ENCODE results near the gene MAT2A.
"Not testable (repeated sequence)": the region's sequence is repeated elsewhere in the genome, so short reads cannot be mapped to it uniquely, and the experiment has no call there.

Gene MAT2A

DNA sequence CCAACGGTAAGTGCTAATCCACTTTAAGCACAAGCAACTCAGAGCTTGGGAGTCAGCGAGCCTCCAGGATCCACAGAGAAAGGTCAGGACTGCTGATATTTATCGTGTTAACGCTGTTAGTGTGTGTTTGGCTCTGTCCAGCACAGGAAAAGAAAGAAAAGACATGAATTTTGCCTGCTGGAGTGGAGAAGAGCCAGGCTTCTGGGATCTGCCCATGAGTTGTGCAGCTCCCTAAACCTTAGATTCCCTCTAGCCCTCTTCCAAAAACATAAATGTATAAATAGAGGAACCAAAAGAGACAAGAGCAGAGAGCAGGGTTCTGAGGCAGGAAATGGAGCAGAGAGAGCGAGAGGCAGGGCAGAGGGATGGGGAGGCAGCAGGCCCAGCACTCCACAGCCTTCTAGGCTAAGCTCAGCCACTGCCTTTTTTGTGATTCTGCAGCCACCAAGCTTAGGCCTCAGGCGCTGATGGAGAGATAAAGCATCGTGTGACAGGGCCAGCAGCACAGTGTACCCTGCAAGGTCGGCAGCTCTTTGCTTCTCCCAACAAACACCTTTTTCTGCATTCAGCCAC lies 14.5 kb upstream of the MAT2A start:
- no peak for DNase-seq

DNA sequence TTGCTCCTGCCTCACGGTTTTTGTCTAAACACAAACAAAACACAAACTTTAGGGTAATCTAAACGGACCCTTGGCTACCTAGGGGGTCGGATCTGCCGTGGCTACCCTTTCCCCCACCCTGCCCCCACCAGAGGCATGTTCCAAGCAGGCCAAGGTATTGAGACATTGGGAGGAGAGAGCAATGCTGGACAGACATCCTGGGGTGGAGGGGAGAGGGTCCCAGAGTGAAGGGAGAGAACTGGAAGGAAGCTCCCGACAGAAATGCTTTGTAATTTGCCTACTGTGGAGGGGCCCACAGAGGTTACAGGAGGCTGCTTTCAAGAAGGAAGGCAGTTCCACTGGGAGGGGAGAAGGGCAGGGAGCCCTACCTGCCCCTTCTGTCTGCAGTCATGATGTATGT lies 13.9 kb upstream of the MAT2A start:
- no peak for DNase-seq

DNA sequence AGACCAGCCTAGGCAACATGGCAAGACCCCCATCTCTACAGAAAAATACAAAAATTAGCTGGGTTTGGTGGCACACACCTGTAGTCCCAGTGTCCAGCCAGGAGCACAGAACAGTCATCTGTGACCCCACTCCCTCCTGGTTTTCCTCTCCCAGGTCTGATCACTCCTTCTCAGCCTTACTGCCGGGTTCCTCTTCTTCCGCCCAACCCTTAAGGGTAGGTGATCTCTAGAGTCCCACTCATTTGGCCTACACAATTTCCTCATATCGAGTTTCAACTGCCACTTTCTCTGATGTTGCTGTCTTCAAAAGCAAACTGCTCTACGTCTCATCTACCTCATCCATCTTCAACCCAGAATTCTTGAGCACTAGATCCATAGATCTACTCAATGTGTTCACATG lies 13.4 kb upstream of the MAT2A start:
- no peak for DNase-seq

DNA sequence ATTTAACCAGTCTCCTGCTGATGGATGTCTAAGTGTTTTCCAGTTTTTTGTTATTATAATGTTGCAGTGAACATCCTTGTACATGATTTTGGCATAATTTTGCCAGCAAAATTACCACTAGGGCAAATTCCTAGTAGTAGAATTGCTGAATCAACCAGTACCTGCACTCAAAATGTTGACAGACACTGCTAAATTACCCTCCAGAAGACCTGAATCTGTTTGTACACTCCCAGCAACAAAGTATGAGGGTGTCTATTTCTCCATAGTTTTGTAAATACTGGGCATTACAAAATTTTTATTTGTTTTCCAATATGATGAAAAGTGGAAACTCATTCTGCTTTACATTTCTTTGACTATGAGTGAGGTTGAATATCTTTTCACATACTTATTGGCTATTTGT lies 11.2 kb upstream of the MAT2A start:
- no peak for DNase-seq

DNA sequence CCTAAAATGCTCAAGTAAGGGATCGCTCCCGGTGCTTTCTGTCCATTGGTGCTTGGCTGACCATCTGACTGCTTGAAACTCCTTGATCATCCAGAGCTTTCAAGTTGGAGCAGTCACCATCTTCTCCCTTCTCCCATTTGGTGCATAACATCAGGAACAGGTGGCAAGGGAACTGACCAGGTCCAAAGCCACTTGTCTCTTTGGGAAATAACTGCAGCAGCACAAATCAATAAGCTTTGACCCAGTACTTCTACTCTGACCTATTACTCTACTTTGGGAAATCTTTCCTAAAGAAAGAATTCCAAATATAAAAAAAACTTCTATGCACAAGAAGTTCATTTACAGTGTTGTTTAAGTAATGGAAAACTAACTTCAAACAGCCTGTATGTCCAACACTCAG lies 10.6 kb upstream of the MAT2A start:
- no peak for DNase-seq

DNA sequence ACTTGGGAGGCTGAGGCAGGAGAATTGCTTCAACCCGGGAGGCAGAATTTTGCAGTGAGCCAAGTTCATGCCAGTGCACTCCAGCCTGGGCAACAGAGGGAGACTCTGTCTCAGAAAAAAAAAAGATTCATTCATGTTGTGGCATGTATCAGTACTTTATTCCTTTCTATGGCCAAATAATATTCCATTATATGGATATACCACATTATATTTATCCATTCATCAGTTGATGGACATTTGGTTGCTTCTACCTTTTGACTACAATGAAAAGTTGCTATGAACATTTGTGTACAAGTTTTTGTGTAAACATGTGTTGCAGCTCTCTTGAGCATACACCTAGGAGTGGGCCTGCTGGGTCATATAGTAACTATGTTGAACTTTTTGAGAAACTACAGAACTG lies 9.2 kb upstream of the MAT2A start:
- no peak for DNase-seq

DNA sequence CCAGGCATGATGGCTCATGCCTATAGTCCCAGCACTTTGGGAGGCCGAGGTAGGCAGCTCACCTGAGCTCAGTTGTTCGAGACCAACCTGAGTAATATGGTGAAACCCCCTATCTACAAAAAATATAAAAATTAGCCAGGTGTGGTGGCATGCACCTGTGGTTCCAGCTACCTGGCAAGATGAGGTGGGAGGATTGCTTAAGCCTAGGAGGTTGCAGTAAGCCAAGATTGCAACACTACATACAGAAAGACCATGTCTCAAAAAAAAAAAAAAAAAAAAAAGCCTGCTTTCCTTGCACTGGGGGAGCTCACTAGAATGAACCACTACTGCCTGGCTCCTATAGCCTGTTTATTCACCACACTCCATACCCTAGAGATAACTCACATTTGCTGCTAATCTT lies 7.4 kb upstream of the MAT2A start:
- no peak for DNase-seq

DNA sequence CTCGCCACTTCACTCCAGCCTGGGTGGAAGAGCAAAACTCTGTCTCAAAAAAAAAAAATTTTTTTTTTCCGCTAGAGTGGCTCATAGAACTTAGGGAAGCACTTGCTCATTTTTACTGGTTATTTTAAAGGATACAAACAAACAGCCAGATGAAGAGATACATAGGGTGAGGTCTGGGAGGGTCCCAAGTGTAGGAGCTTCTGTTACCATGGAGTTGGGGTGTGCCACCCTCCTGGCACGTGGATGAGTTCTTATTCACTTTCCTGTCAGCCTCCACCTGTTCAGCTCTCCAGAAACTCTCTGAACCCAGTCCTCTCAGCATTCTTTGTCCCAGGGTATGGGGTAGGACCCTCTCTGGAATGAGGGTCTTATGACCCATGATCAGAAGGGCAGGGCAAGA lies 4.9 kb upstream of the MAT2A start:
- DNase-seq = no peak

DNA sequence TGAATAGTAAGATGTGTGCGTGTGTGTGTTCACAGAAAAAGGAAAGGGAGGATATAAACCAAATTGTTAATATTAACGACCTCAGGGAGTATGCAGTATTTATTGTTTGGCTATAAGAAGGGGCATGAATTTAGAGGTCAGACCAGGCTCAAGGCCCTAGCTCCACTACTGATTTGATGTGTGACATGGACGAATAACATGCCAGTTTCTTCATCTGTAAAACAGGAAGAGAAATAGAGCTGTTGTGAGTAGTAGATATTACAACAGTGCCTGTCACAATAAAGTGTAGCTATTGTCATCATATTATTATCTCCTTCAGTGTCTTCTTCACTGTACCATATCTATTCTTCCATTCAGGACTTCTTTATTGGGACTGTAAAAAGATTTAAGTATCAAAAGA lies 4.1 kb upstream of the MAT2A start:
- DNase-seq = no peak

DNA sequence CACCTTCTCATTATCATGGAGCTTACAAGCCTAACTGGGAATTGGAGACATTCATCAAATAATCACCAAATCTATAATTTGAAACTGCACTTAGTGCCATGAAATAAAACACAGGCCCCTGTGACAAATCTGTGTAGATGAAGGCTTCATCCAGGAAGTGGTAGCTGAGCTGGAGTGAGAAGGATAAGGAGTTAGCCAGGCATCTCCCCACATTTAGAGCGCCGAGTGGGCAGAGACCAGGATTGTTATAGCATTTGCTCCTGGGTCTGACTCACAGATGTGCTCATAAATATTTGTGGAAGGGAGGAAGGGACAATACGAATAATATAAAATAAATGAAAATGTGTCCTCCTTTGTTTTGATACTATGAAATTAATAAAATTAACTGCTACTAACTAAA lies 2.5 kb upstream of the MAT2A start:
- DNase-seq = peak; percentile 76

DNA sequence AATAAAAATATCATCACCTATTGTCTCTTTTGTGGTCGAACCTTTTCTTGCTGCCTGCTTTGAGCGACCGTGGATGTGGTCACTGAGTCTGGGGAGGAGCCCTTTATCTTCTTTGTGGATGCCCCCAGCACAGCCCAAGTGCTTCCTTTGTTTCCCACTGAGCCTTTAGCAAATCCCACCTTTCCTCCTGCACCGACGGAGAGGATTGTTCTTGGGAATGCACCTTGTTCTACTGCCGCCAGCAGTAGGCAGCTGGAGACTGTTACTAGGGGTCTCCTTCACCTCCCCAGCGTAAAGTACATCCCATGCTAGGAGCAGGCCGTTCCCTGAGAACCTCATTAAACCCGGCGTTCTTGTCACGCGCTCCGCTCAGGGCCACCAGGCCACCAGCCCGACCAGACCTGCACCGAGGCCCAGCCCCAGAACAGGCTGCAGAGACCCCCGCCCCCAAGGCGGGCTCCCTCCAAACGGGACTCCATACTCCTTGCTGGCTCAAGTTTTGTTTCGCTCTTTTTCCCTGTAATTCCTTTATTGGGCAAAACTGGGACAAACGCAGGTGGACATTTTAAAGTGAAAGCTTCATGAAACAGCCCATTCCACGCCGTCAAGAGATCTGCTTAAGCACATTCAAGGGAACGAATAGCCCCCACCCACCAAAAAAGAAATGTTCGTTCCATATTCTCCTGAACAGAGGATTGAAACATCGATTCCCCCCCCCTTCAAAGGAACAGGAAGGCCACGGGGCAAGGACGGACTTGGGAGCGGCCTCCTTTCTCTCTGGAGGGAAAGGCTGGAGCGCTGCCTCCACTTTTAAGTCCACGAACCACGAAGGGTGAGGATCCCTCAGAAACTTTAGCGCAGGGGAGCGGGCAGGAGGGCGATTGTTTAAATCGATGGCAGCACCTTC lies 1.1 kb upstream of the MAT2A start:
- DNase-seq = peak; percentile 53

DNA sequence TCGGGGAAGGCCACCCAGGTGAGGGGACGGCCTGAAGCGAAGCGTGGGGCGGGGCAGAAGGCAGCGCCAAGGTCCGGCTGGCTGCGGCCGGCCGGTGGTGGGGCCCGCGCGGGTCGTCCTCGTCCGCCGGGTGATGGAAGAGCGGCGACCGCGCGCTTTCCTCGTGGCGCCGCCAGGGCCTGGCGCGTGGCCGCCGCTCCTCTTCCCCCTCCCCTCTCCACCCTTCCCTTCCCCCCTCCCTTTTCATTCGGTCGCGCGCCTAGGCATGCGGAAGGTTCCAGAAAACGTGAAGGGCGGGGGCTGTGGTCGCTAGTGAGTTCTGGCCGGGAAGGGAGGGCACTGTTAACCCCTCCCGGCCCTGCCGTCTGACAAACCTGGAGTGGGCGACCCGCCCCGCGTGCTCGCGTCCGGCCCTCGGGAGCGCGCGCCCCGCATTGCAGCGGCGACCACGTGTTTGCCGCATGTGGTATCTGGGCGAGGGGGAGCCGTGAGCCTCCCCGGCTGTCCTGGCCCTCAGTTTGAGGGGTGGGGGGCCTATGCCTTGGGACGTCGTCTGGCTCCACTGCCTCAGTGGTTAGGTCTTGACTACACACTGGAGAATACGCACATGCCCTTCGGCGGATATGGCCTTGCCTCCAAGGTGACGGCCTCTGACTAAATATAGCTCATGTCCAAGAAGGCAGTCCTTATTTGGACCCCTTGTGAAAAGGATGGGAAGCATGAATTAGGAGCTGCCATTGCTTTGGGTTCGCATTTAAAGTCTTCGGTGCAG lies 579 bp downstream of the MAT2A start:
- DNase-seq = peak; percentile 73

DNA sequence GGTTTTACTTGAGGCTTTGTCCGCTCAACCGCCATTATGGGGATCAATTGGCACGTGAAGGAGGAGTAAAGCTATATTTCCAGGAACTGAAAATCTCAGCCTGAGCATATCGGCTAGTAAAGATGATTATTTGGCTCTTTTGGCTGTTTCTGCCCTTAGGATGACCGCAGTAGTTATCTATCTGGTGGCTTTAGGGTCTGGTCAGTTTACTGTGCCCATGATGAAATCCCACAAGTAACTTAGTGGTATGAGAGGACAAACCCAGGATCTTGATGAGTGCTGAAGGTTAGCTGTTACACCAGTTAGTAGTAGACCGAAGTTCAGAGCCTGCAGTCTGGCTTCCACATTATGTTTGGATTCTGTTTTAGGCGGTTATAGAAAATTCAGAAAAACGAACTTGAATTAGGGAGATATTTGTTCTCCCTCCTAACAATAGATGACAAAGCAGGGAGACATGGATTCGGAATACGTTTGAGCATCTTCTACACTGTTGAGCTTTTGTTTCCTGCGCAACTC lies 1.2 kb downstream of the MAT2A start:
- DNase-seq = no peak

DNA sequence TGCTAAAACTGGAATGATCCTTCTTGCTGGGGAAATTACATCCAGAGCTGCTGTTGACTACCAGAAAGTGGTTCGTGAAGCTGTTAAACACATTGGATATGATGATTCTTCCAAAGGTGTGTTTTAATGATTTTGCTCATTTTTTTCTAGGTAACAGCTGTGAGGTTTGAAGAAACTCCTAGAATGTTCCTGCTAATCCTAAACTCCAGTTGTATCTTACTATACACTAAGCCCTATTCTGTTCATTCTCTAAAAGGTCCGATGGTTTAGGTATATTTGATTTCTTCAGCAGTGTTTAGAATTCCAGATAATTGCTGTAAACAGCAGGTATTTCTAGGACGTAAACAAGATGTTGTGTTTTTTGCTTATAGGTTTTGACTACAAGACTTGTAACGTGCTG lies 2.3 kb downstream of the MAT2A start:
- no peak for DNase-seq

DNA sequence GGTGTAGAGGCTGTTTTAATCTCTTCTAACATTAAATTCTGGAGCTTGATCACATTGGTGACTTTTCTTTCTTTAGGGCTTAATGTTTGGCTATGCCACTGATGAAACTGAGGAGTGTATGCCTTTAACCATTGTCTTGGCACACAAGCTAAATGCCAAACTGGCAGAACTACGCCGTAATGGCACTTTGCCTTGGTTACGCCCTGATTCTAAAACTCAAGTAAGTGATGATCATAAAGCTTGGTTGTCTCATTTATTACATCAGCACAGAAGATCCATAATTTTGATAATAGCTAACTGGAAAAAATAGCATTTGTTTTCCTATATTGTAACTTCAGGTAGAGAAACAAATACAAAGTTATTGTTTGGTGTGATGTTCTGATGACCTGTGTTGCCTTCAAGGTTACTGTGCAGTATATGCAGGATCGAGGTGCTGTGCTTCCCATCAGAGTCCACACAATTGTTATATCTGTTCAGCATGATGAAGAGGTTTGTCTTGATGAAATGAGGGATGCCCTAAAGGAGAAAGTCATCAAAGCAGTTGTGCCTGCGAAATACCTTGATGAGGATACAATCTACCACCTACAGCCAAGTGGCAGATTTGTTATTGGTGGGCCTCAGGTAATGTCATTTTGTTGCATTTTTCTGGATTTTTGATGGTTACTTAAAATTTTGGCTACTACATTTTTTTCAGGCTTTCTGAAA lies 2.9 kb downstream of the MAT2A start:
- DNase-seq = no peak

DNA sequence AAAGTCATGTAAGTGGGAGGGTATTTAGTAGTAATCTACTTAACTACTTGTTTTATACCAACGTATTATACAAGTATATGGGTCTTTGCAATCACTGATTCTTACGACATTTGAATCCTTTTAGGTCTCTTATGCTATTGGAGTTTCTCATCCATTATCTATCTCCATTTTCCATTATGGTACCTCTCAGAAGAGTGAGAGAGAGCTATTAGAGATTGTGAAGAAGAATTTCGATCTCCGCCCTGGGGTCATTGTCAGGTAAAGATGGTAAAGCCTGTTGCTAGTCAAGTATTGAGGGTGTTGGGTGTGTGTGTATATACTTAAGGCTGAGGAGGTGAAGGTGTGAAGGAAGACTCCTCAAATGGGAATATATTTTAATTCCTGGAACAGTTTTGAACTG lies 3.8 kb downstream of the MAT2A start:
- DNase-seq = no peak

DNA sequence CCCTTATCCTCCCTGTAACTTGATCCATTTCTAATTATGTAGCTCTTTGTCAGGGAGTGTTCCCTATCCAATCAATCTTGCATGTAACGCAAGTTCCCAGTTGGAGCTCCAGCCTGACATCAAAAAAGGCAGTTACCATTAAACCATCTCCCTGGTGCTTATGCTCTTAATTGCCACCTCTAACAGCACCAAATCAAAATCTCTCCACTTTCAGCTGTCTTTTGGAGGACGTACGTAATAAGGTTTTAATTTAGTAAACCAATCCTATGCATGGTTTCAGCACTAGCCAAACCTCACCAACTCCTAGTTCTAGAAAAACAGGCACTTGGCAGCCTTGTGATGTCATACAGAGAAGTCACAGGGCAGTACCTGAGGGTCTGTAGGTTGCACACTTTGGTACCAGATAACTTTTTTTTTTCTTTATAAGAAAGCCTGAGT lies 5.3 kb downstream of the MAT2A start:
- DNase-seq = not testable (repeated sequence)

DNA sequence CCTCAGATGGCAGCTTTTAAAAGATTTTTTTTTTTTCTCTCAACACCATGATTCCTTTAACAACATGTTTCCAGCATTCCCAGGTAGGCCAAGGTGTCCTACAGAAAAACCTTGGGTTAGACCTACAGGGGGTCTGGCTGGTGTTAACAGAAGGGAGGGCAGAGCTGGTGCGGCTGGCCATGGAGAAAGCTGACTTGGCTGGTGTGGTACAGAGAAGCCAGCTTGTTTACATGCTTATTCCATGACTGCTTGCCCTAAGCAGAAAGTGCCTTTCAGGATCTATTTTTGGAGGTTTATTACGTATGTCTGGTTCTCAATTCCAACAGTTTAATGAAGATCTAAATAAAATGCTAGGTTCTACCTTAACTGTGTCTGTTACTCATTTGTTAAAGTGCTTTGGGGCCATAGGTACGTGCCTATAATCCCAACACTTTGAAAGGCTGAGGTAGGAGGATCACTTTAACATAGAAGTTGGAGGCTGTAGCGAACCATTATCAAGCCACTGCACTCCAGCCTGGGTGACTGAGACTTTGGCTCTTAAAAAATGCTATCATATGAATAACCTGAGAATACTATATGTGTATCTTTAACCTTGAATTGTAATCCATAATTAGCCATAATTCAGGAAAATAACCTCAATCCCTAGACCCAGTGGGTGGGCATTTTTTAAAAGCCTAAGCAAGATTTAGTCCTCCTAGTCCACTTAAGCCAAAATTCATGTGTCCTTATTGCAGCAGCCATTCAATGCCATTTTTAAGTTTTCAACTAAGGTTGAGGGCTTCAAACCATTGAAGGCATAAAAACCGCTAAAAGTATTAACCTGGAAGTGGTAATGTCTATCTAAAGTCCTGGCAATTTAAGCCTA lies 6.2 kb downstream of the MAT2A start:
- DNase-seq = not testable (repeated sequence)

DNA sequence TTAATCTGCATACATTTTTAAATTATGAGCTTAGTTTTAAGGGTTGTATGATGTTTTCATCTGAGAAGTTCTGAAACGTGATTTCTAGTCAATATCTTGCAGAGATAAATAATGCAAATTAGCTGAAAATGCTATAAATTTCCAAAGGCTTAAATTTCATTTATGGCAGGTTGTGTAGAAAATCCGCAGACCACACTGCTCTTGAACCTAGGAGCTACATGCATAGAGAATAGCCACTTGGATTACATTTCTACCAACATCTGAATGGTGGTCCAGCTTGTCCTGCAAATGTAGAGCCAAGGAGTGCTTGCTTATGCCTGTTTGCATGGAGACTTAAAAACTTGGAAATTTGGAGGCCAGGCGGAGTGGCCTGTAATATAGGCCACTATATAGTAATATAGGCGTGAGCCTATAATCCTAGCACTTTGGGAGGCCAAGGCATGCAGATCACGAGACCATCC lies 6.8 kb downstream of the MAT2A start:
- no peak for DNase-seq

DNA sequence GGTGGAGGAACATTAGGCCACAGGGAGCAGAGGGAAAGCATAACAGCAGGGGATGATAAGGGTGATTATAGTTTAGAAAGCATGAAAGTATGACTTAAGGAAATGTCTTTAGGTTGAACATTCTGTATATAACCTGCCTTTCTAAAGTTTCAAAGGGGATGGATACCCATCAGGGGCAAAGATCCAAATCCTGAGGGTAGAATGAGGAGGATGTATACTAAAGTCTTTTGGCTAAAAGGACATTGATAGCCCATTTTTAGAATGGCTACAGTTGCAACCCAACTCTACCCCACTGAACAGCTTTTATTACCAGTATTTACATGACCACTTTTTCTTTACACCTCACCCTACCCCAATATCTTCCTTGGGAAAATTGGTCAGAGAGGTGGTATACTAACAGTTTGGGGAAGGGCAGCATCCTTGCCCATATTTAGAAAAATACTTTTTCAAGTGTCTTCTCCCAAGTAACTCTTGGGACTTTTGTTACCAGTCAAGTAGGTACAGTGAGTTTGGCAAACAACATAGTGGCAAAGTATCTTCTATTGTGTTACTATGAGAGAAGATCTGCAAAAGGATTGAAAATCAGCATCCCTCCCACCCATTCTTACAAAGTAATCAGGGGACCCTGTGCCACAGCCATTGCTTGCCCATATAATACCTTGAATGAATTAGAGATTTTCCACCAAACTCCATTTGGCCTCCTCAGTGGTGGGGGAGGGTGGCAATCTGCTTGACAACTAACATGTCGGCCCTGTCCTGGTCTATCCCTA lies 8.3 kb downstream of the MAT2A start:
- DNase-seq = no peak

Data from fibroblast of skin of back (primary cell).